AG04449 (cell line): Measurements from ENCODE around the gene HSBP1.

Experiments
- CTCF ChIA-PET: fragments of 350-600 bp; formaldehyde crosslinking; extraction: SDS; loops from one replicate; lab custom pipeline; 2021; ENCODE audit warnings: antibody characterized with exemption; lab: Yijun Ruan, JAX
- POLR2A ChIA-PET: fragments of 400-600, 350-600 bp; formaldehyde crosslinking; extraction: SDS; loops from one replicate; lab custom pipeline; 2020; ENCODE audit warnings: antibody characterized with exemption, inconsistent platforms; lab: Yijun Ruan, JAX
- DNase-seq: peaks from one replicate; pipeline ENCODE4 v3.0.0-alpha.2; 2010; ENCODE audit warnings: low read depth, low spot score
- H3K4me3 ChIP-seq: 2 replicates; pipeline ENCODE4 v1.5.1; 2011; ENCODE audit warnings: low read depth, mild to moderate bottlenecking, control low read depth, low read length
- TF ChIP-seq, protein P1 (sequence below): IDR thresholded peaks from one replicate; pipeline ENCODE4 v1.5.1; 2011; ENCODE audit warnings: mild to moderate bottlenecking, moderate library complexity, low read length, control low read depth, inconsistent platforms; ENCODE audit not compliant: insufficient read depth; ENCODE audit errors: missing control alignments

The HSBP1 gene

DNA sequence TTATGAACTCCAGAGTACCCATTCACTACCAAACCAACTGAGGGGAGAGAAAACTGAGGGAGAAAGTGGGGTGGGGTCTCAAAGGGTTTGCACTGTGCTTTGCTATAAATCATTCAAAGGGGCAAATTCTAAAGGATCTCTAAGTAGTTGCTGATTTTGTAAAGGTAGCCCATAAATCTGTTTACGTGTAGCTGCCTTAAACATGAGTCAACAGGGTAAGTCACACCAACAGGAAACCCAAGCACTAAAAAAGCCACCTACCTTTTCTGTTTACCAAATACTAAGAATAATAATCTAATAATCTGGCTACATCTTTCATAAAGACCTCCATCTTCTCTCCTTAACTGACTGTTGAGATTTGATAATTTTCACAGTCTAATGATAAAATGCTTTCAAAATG lies 8.4 kb upstream of the HSBP1 start:
- TF ChIP-seq, protein P1, sequence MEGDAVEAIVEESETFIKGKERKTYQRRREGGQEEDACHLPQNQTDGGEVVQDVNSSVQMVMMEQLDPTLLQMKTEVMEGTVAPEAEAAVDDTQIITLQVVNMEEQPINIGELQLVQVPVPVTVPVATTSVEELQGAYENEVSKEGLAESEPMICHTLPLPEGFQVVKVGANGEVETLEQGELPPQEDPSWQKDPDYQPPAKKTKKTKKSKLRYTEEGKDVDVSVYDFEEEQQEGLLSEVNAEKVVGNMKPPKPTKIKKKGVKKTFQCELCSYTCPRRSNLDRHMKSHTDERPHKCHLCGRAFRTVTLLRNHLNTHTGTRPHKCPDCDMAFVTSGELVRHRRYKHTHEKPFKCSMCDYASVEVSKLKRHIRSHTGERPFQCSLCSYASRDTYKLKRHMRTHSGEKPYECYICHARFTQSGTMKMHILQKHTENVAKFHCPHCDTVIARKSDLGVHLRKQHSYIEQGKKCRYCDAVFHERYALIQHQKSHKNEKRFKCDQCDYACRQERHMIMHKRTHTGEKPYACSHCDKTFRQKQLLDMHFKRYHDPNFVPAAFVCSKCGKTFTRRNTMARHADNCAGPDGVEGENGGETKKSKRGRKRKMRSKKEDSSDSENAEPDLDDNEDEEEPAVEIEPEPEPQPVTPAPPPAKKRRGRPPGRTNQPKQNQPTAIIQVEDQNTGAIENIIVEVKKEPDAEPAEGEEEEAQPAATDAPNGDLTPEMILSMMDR = no peak
- POLR2A ChIA-PET = no interaction called here
- CTCF ChIA-PET = interaction anchor here (1.2 kb wide), 1 partner anchor 95 kb away, joined by 3 read pairs; no protein-coding TSS in a partner anchor
- no peak overlapping the region for H3K4me3 ChIP-seq
- DNase-seq = no peak

GRCh38 chr16:83802135-83802534 lies 5.6 kb upstream of the HSBP1 start:
- DNase-seq = peak; percentile 46
- ChIA-PET CTCF (no interaction called here), POLR2A (no interaction called here)

DNA sequence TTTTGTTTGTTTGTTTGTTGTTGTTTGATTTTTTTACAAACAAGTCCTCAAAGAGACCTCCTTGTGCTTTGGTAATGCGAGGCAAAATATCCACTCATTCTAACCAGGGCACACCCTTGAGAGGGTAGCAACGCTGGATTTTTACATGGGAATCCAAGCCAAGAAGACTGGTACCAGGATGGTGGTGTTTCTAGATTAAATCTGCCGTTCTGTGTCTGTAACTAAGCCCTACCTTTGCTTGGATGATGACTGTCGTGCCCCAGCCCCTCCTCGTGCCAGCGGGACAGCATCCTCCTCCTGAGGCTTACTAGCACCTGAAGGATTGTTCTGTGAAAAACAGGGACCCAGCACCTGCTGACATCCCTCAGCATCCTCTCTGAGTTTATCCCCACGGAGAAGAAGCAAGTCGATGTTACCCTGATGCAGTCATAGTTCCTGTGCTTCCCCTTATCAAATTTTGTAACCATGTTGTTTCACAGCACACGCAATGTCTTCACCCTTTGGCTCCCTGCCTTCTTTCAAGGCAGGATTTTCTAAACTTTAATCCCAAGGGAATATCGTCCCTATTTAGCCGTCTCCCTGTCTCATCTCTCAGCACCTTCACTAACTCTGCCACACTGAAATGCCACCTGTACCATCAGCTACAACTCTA lies 5.1 kb upstream of the HSBP1 start:
- CTCF ChIA-PET = no interaction called here
- TF ChIP-seq, protein P1 = no peak
- POLR2A ChIA-PET = no interaction called here

More at GRCh38 chr16:83802135-83802534, 5.6 kb upstream of the HSBP1 start:
- H3K4me3 ChIP-seq = peak overlapping the region; percentile 16
- TF ChIP-seq, protein P1 = no peak

DNA sequence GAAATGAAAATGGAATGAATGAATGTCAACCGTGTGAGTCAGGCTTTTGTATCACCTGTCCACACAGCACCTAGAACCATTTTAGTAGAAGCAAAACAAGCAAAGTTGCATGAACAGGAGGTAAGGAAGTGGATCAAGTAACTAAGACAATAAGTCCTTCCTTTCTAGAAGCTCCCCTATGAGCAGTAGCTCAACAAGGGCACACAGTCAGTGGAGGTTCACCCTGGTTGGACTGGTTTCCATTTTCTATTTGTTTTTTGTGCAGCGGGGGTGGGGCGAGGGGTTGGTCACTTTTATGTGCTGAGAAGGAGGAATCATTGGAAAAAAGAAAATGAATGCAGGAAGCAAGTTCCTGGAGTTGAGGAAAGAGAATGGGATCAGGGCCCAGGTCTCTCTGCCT lies 4.0 kb upstream of the HSBP1 start:
- ChIA-PET CTCF (no interaction called here), POLR2A (no interaction called here)
- no peak for DNase-seq
- TF ChIP-seq, protein P1 = no peak
- no peak overlapping the region for H3K4me3 ChIP-seq

More for the DNA sequence above, 5.1 kb upstream of the HSBP1 start:
- no peak for DNase-seq
- H3K4me3 ChIP-seq = peak overlapping the region; percentile 16

DNA sequence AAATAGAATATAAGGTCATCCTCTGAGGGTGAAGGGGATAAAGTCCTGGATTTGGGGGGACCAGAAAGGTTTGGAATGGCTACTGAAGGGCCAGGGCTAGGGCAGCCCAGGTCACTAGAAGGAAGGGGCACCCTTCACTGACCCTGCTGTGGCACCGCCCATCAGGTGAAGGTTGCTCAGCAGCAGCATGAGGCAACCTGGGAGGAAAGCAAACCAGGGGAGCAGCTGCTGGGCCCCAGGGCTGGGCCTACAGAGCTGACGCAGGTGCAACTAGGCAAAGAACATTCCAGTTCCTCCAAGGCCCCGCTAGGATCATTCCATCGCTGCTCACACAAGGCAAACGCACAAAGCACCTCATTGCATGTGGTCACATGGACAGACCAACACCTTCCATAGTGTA lies 3.4 kb upstream of the HSBP1 start:
- DNase-seq = no peak
- CTCF ChIA-PET = interaction anchor here (1.0 kb wide), 1 partner anchor 22 kb away, joined by 3 read pairs; no protein-coding TSS in a partner anchor
- no peak overlapping the region for H3K4me3 ChIP-seq
- POLR2A ChIA-PET = no interaction called here
- TF ChIP-seq, protein P1 = no peak

DNA sequence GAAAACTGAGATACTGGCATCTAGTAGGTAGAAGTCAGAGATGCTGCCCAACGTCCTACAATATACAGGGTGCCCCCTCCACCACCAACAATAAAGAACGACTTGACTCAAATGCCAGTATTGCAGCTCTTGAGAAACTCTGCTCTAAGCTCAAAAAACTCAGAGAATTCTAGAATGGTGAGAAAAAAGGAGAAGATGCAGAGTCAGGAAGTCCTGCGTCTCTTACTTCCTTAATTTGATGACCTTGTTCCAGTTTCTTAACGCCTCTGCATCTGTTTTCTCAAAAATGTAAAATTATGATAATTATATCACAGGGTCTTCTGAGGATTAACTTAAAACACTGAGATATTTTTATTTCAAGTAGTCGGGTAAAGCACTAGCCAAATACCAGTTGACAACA lies 1.7 kb upstream of the HSBP1 start:
- TF ChIP-seq, protein P1 = no peak
- no peak overlapping the region for H3K4me3 ChIP-seq
- DNase-seq = no peak
- ChIA-PET POLR2A (no interaction called here), CTCF (no interaction called here)
